AG10803 (cell line): ENCODE results near the gene SIM2.

ENCODE experiments used
- DNase-seq: peaks from one replicate; pipeline ENCODE4 v3.0.0; 2010; ENCODE audit warnings: low read depth
- H3K4me3 ChIP-seq: 2 replicates; pipeline ENCODE4 v1.5.1; 2011; ENCODE audit warnings: mild to moderate bottlenecking, low read length, control low read depth
- TF ChIP-seq, protein P1 (sequence below): conservative IDR thresholded peaks from 2 replicates; pipeline ENCODE4 v1.5.1; 2011; ENCODE audit warnings: mild to moderate bottlenecking, low read length, control low read depth, inconsistent platforms

SIM2 gene

DNA sequence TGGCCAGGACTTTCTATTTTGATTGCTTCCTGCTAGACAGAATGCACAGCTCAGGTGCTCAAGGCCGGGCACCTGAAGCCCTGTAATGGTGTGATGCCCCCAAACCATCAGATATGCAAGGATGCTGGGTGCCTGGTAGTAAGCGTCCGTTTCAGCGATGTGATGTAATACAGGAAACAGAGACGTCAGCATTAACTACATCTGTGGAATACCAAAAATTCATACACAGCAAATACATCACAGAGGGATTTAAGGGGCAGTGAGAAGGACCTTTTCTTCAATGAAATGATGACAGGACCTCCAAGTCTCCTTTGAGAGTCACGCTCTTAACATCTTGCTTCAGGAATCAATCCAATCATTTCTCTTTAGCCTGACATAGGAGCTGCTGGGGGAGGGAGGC lies 64.4 kb downstream of the SIM2 start:
- DNase-seq: no peak
- TF ChIP-seq, protein P1, sequence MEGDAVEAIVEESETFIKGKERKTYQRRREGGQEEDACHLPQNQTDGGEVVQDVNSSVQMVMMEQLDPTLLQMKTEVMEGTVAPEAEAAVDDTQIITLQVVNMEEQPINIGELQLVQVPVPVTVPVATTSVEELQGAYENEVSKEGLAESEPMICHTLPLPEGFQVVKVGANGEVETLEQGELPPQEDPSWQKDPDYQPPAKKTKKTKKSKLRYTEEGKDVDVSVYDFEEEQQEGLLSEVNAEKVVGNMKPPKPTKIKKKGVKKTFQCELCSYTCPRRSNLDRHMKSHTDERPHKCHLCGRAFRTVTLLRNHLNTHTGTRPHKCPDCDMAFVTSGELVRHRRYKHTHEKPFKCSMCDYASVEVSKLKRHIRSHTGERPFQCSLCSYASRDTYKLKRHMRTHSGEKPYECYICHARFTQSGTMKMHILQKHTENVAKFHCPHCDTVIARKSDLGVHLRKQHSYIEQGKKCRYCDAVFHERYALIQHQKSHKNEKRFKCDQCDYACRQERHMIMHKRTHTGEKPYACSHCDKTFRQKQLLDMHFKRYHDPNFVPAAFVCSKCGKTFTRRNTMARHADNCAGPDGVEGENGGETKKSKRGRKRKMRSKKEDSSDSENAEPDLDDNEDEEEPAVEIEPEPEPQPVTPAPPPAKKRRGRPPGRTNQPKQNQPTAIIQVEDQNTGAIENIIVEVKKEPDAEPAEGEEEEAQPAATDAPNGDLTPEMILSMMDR: no peak
- no peak overlapping the region for H3K4me3 ChIP-seq

- no peak for DNase-seq
- H3K4me3 ChIP-seq: no peak overlapping the region
- TF ChIP-seq, protein P1: no peak
These were observed 66.3 kb downstream of the SIM2 start for GRCh38 chr21:36765229-36765628.

GRCh38 chr21:36766511-36766910 lies 67.6 kb downstream of the SIM2 start:
- no peak overlapping the region for H3K4me3 ChIP-seq
- TF ChIP-seq, protein P1: no peak
- no peak for DNase-seq

GRCh38 chr21:36767096-36767495 lies 68.2 kb downstream of the SIM2 start:
- TF ChIP-seq, protein P1: no peak
- DNase-seq: no peak
- no peak overlapping the region for H3K4me3 ChIP-seq

DNA sequence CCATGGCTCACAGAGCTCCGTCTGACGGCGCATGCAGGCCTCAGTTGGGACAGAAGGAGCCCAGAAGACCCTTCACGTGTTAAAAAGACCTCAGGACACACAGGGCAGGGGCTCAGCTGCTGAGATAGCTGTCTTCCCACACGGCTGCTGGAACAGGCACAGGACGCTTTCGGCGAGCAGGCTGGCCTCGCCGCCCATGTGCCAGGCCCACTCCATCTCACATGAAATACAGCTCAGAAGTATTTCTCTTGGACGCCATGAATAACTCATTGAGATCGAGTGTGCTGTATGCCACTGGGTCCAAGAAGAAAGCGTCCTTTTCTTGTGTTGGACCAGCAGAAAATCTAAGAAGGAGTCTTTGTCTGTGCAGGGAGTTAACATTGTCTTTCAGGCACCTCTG lies 69.6 kb downstream of the SIM2 start:
- DNase-seq: no peak
- no peak overlapping the region for H3K4me3 ChIP-seq
- TF ChIP-seq, protein P1: no peak

DNA sequence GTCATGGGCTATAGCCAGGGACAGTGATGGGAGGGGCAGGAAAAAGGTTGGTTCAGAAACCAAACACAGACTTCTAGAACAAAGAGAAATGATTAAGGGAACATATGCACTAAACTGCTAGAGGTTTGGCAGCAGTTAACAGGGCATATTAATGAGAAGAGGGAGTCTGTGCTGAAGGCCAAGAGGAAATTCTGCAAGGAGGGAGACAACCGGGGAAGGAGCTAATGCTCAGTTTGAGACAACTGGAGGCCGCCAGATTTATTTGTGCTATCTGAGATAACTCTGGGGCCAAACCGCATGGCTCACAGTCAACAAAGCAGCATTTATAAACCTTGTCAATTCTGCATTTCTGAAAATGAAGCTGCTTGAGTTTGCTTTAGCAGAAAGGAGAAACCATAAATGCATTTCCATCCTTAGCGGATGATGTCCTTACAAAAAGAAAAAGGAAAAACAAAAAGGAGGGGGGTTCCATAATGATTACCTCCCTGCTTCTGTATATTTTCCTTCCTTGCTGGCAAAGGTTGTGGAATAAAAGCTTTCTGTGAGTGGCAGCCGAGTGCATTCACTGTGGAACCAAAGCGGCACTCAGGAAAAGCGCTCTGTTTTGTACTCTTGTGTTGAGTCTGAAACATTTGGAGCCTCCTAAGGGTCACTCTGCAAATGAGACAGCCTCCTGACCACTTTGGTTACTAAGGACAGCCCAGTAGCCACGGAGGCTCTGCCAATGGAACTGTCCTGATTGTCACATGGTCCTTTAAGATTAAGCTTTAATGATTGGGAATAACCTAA lies 70.3 kb downstream of the SIM2 start:
- TF ChIP-seq, protein P1: no peak
- DNase-seq: peak; percentile 34
- no peak overlapping the region for H3K4me3 ChIP-seq

GRCh38 chr21:36773117-36773516 lies 74.2 kb downstream of the SIM2 start:
- DNase-seq: peak; percentile 88
- TF ChIP-seq, protein P1: no peak
- no peak overlapping the region for H3K4me3 ChIP-seq
